Caco-2 (cell line): ENCODE data around the gene SCN2B. TPM values are rescaled to one million over a fixed set of nuclear protein-coding genes. Genes with fewer than 3 reads are reported as not detected.

Source experiments
- BruUV-seq: library from RNA; stranded (reverse); fragments of 400-500 nt; replicated peaks from 2 replicates; lab custom pipeline; 2021; lab: Mats Ljungman, UMichigan
- CTCF ChIA-PET: fragments of 300-600 bp; sonication (Branson Sonifier 250); formaldehyde crosslinking; loops from one replicate; lab custom pipeline; 2022; ENCODE audit warnings: antibody characterized with exemption; lab: Charles Lee
- POLR2A ChIA-PET: fragments of 300-600 bp; sonication (Branson Sonifier 250); formaldehyde crosslinking; loops from one replicate; lab custom pipeline; 2022; ENCODE audit warnings: antibody characterized with exemption; lab: Charles Lee
- DNase-seq, 2 experiments: peaks; one replicate each; pipeline versions ENCODE4 v3.0.0 to v3.0.0-alpha.2; 2020 to 2022
- H3K27me3 ChIP-seq: replicated peaks from 2 replicates; pipeline ENCODE4 v1.6.0; 2011; ENCODE audit warnings: low read length; ENCODE audit not compliant: control insufficient read depth, insufficient read depth
- H3K36me3 ChIP-seq: 2 replicates; pipeline ENCODE4 v1.5.1; 2011; ENCODE audit warnings: low read length; ENCODE audit not compliant: control insufficient read depth, insufficient read depth
- H3K4me1 ChIP-seq: fragments of 250-450 bp; sonication (Bioruptor Pico); 2 replicates; pipeline ENCODE4 v1.5.1; 2020; ENCODE audit warnings: mild to moderate bottlenecking
- H3K4me3 ChIP-seq: 2 replicates; pipeline ENCODE4 v1.5.1; 2011; ENCODE audit warnings: low read depth, mild to moderate bottlenecking, control low read depth, low read length
- H3K9me3 ChIP-seq: fragments of 250-450 bp; sonication (Bioruptor Pico); 2 replicates; pipeline ENCODE4 v1.5.1; 2020; ENCODE audit warnings: mild to moderate bottlenecking, moderate library complexity
- H3K27ac Mint-ChIP-seq: one replicate; pipeline ENCODE4 v1.8.0; 2022; ENCODE audit warnings: mixed read lengths; ENCODE audit not compliant: unreplicated experiment
- H3K27me3 Mint-ChIP-seq: one replicate; pipeline ENCODE4 v1.8.0; 2022; ENCODE audit warnings: mixed read lengths; ENCODE audit not compliant: insufficient read depth, unreplicated experiment
- H3K36me3 Mint-ChIP-seq: one replicate; pipeline ENCODE4 v1.8.0; 2022; ENCODE audit warnings: mild to moderate bottlenecking, mixed read lengths; ENCODE audit not compliant: insufficient read depth, unreplicated experiment
- H3K4me1 Mint-ChIP-seq: one replicate; pipeline ENCODE4 v1.8.0; 2022; ENCODE audit warnings: low read depth, mixed read lengths; ENCODE audit not compliant: unreplicated experiment
- H3K4me3 Mint-ChIP-seq: one replicate; pipeline ENCODE4 v1.8.0; 2022; ENCODE audit warnings: mild to moderate bottlenecking, moderate library complexity, mixed read lengths; ENCODE audit not compliant: unreplicated experiment
- H3K9me3 Mint-ChIP-seq: one replicate; pipeline ENCODE4 v1.8.0; 2022; ENCODE audit warnings: mixed read lengths; ENCODE audit not compliant: unreplicated experiment
- CTCF ChIP-seq, 2 experiments: fragments of 200-600 bp in 1 of 2; IDR thresholded peaks; 1 replicate in 1 of 2; 2 replicates in 1 of 2; pipeline versions ENCODE4 v1.5.1 to v1.8.0; 2011 to 2022; ENCODE audit warnings: antibody characterized with exemption in 1 of 2, control low read depth in 1 of 2, inconsistent platforms in 1 of 2, low read depth in 1 of 2, low read length in 1 of 2, mild to moderate bottlenecking in 1 of 2, moderate library complexity in 1 of 2; ENCODE audit not compliant: insufficient read depth in 1 of 2, severe bottlenecking in 1 of 2, unreplicated experiment in 1 of 2
- intact Hi-C: fragments of 100-400 bp; cut with micrococcal nuclease; formaldehyde crosslinking; loops from one replicate; pipeline ENCODE4 v1.10.0; 2022; ENCODE audit not compliant: unreplicated experiment
- total RNA-seq: library from RNA; stranded (reverse); gene quantifications from 2 replicates; pipeline ENCODE4 v1.2.3, GENCODE V29; 2022

The SCN2B gene
- total RNA-seq, 1 experiment from 2014 or later, result not detected

- CTCF ChIA-PET, result interaction anchor here (1.4 kb wide), 1 partner anchor 42 kb away, joined by 6 read pairs; no protein-coding TSS in a partner anchor
- Mint-ChIP-seq H3K4me3 (no peak overlapping the region), H3K27me3 (no peaks in the 10 kb centered on the region), H3K4me1 (no peaks in the 10 kb centered on the region), H3K27ac (no peak overlapping the region), H3K9me3 (no peaks in the 10 kb centered on the region), H3K36me3 (no peaks in the 10 kb centered on the region)
- no peak for DNase-seq
- Histone ChIP-seq H3K4me1 (no peaks in the 10 kb centered on the region), H3K27me3 (no peaks in the 10 kb centered on the region; the same call in 1 of the 2 replicates), H3K9me3 (no peaks in the 10 kb centered on the region), H3K36me3 (no peaks in the 10 kb centered on the region), H3K4me3 (no peak overlapping the region)
- BruUV-seq, result no TSS peak
- intact Hi-C loops, result no loop called here
- POLR2A ChIA-PET, result interaction anchor here (0.7 kb wide), 1 partner anchor 373 kb away, joined by 3 read pairs; no protein-coding TSS in a partner anchor
- TF ChIP-seq CTCF (IDR thresholded peaks at IDR 0.05; ENCODE audit: insufficient read depth in 1 of 2, low read depth in 1 of 2, low read length in 1 of 2, severe bottlenecking in 1 of 2, unreplicated experiment in 1 of 2), result no peak
These were observed 46.8 kb downstream of the SCN2B start for GRCh38 chr11:118129471-118130172.

- H3K27ac Mint-ChIP-seq, result no peak overlapping the region
- no peak overlapping the region for H3K4me3 ChIP-seq
- CTCF ChIA-PET, result interaction anchor here (1.4 kb wide), 1 partner anchor 43 kb away, joined by 6 read pairs; no protein-coding TSS in a partner anchor
- TF ChIP-seq CTCF (IDR thresholded peaks at IDR 0.05; ENCODE audit: insufficient read depth in 1 of 2, low read depth in 1 of 2, low read length in 1 of 2, severe bottlenecking in 1 of 2, unreplicated experiment in 1 of 2), result no peak
- BruUV-seq, result no TSS peak
- H3K36me3 Mint-ChIP-seq, result no peaks in the 10 kb centered on the region
- H3K9me3 Mint-ChIP-seq, result no peaks in the 10 kb centered on the region
- H3K4me3 Mint-ChIP-seq, result no peak overlapping the region
- no peaks in the 10 kb centered on the region for H3K4me1 ChIP-seq
- H3K27me3 Mint-ChIP-seq, result no peaks in the 10 kb centered on the region
- H3K27me3 ChIP-seq, result no peaks in the 10 kb centered on the region; the same call in 1 of the 2 replicates
- no peak for DNase-seq
- intact Hi-C loops, result no loop called here
- POLR2A ChIA-PET, result interaction anchor here (0.7 kb wide), 1 partner anchor 374 kb away, joined by 3 read pairs; no protein-coding TSS in a partner anchor
- no peaks in the 10 kb centered on the region for H3K36me3 ChIP-seq
- no peaks in the 10 kb centered on the region for H3K9me3 ChIP-seq
- H3K4me1 Mint-ChIP-seq, result no peaks in the 10 kb centered on the region
These were observed 47.5 kb downstream of the SCN2B start for GRCh38 chr11:118128721-118129470.

GRCh38 chr11:118128310-118128709 is 48.1 kb downstream of the SCN2B start:
- BruUV-seq, result no TSS peak
- no peak overlapping the region for H3K4me3 ChIP-seq
- no peak for TF ChIP-seq CTCF (IDR thresholded peaks at IDR 0.05; ENCODE audit: insufficient read depth in 1 of 2, low read depth in 1 of 2, low read length in 1 of 2, severe bottlenecking in 1 of 2, unreplicated experiment in 1 of 2)
- DNase-seq, result no peak
- no peaks in the 10 kb centered on the region for H3K4me1 ChIP-seq
- Mint-ChIP-seq H3K27ac (no peak overlapping the region), H3K27me3 (no peaks in the 10 kb centered on the region), H3K9me3 (no peaks in the 10 kb centered on the region), H3K4me1 (no peaks in the 10 kb centered on the region), H3K4me3 (no peak overlapping the region), H3K36me3 (no peaks in the 10 kb centered on the region)
- intact Hi-C loops, result no loop called here
- ChIA-PET CTCF (interaction anchor here (1.4 kb wide), 1 partner anchor 44 kb away, joined by 6 read pairs; no protein-coding TSS in a partner anchor), POLR2A (no interaction called here)
- H3K9me3 ChIP-seq, result no peaks in the 10 kb centered on the region
- H3K27me3 ChIP-seq, result no peaks in the 10 kb centered on the region; the same call in 1 of the 2 replicates
- H3K36me3 ChIP-seq, result no peaks in the 10 kb centered on the region
